Ramos (cell line): ENCODE results near the gene ARHGEF4.

ENCODE experiments used
- in situ Hi-C: fragments of 300-500 bp; cut with MboI; formaldehyde crosslinking; loops from one replicate; pipeline ENCODE4 v1.14.3; 2022; ENCODE audit warnings: low sequenced_read_pairs; ENCODE audit not compliant: unreplicated experiment

Gene ARHGEF4

GRCh38 chr2:131044075-131044756 is 207.5 kb downstream of the ARHGEF4 start:
- in situ Hi-C loops, result no loop called here

GRCh38 chr2:131044757-131045150 is 208.0 kb downstream of the ARHGEF4 start:
- in situ Hi-C loops, result no loop called here

GRCh38 chr2:131045286-131046027 is 208.7 kb downstream of the ARHGEF4 start:
- in situ Hi-C loops, result no loop called here

DNA sequence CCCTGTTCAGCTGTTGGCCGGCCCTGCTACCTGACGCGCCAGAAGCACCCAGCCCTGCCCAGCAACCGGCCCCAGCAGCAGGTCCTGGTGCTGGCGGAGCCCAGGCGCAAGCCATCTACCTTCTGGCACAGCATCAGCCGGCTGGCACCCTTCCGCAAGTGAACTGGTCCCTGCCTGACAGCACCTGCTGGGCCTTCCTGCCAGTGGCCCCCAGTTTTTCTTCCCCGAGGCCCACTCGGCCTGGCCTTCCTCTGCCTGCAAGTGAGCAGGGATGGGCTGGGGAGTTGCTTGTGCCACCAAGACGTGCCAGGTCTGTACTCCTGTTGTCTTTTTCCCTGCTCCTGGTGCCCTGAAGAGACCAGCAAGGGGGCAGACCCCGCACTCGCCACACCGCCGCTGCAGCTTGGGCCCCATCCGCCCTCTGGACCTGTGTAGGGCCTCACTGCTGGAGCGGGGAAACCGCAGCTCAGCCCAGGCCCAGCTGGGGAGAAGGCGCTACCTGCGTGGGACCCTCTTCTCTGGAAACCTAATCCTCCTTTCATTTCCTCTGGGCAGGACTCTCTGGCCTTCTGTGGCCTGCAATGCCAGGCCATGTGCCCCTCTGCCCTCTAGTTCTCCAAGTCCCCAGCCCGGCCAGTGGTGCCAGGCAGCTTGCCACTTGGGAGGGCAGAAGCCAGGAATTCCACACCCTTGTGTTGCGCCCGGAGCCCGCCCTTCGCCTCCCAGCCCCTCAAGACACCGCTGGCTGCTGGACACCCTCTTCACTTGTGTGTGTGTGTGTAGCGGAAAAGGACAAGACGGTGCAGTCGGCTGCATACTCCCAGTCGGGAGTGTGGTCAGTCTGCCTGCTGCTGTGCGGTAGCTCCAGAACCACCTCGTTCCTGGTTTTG is 209.6 kb downstream of the ARHGEF4 start:
- in situ Hi-C loops, result no loop called here

DNA sequence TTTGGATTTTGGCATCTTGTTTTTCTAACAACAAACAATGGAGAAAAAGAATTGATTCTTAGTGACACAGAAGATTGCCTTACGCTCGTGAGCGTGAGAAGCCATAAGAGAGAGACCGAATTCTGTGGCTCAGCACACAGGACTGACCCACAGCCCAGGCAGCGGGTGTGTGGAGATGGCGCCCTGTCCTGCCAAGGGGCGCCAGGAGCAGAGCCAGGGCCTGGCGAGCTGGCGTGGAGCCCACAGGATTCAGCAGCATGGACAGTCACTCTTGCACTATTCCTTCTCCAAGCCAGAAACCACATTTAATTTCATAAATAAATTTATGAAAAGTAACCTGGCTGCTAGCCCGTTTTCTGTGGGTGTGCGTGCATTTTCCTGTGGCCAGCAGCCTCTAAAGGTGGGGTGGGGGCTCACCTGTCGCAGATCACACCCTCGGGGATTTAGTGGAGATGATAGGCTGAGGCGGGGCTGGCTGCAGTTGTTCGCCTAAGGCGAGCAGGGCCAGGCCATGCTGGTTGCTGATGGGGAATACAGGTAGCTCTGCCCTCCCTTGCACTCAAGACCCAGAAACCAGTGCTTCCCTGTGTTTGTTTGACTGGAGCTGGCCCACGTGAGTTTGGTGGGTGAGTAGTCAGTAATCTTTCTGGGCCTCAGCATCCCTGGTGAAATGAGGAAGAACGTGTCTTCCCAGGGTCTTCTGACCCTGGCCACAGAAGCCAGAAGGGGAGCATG is 210.4 kb downstream of the ARHGEF4 start:
- in situ Hi-C loops, result no loop called here

GRCh38 chr2:131047920-131048560 is 211.3 kb downstream of the ARHGEF4 start:
- in situ Hi-C loops, result no loop called here

GRCh38 chr2:131048641-131049040 is 211.9 kb downstream of the ARHGEF4 start:
- in situ Hi-C loops, result no loop called here

DNA sequence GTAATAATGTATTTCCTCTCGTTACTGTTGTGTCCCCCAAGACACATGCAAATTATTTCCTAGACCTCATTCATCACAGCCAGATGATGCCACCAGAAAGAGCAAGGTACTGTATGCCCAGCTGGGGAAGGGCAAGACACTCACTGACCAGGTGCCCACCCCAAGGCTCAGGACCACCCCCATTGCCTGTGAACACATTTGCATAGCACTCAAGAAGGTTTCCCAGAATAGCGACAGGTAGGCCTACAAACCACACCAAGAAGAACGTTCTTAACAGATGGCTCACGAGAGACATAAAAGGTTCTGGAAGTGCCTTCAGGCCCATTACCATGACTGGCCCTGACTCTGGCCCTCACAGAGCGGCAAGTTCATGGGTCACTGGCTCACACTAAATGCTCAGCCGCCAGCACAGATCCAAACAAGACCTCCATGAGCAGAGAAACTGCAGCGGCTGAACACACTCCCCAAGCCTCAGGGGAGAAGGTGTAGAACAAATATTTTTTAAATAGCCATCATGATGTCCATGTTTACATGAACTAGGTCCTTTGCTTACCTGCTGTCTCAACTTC is 212.5 kb downstream of the ARHGEF4 start:
- in situ Hi-C loops, result no loop called here

DNA sequence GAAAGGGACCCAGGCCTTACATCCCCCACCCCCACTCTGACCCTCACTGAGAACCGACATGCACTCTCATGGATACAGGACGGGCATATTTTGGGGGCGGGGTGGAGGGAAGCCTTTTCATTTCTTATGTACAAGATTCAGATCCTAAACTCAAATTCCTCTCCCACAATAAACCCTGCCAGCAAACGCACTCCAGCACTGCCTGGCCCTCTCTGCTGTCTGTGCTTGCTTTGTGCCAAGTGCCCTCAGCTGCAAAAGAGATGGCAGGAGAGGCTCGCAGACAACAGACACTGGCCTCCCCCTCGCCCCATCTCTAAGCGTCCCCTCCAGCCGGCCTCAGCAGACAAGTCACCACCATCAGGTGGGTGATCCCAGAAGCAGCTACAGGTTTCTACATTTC is 214.2 kb downstream of the ARHGEF4 start:
- in situ Hi-C loops, result no loop called here

DNA sequence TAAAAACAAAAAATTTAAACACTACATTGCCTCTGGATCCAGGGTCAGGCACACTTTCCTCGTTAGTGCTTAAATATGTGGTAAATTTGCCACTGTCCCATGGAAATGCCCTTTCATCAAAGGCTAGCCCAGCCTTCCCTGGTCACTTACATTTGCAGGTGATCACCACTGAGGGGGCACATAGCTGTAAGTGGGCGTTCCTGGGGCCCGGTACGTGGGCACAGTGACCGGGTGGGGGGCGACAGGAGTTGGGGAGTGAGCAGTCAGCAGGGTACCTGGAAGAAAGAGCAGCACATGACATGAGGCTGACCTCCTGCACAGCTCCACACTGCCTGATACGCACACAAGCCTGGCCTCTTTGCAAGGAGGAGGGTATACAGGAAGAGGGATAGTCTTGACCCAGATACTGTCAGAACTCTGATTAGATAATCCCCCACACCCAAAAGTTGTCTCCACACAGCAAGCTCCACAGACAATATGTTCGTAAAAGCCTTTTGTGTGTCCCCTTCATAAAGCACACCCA is 216.1 kb downstream of the ARHGEF4 start:
- in situ Hi-C loops, result no loop called here

- in situ Hi-C loops, result no loop called here
These were observed 217.8 kb downstream of the ARHGEF4 start for GRCh38 chr2:131054488-131054887.

DNA sequence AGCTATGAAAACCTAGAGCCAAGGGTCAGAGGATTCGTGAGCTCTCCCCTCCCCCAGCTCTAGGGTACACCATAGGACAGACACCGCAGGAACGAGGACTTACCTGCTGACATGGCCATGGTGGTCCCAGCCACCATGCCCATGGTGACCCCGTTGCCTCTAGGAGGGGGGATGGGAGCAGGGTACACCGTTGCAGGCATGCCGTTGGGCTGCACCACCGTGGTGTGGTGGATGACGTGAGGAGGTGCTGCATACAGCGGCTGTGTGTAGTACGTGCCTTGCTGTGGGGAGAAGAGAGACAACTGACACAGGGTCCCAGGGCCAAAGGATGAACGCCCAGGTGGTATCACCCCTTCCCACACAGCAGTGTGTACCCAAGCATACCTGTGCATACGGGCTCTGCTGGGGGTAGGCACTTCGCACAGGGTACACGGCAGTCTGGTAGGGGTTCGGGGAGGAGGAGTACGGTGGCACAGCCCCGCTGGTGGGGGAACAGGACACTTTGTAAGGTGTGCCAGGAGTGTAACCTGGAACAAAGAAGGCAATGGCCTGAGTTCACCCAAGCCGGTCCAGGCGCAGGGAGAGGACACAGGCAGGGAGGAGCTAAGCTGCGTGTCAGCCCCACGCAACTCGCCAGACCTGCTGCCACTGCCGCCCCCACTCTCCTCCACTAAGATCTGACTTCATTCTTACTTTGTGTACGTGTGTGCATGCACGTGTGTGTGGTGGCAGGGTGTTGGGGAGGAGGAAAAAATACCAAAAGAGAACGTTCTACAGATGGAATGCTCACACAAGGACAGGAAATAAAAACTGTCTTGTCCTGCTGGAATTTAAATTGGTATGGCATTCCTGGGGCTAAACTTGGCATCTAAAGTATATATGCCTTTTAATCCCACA is 218.7 kb downstream of the ARHGEF4 start:
- in situ Hi-C loops, result no loop called here

DNA sequence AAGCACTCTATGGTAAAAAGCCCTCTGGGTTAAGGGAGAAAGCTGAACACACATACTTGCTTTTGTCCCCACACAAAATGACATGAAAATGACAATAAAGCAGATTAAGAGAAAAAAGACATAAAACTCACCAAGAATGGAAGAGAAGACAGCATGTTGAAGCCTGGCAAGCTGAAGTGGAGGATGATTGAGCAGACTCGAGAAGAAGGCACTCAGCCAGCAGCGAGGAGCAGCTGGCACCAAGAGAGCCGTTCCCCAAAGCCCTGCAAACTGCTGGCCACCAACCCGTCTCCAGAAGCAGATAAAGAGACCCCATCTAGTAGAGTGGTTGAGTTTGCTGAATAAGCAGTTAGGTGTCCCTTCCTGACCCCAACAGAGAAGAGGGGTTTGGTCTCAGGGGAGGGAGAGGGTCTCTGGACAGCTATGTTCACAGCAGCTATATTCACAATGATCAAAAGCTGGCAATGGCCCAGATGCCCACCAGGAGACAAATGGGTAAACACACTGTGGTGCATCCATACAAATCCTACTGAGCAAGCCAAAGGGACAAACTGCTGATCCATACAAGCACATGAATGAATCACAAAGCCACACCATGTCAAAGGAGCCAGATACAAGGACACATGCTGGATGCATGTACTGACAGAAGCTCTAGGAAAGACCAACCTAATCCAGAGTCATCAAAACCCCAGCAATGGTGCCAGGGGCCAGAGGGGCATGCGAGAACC is 219.7 kb downstream of the ARHGEF4 start:
- in situ Hi-C loops, result no loop called here

GRCh38 chr2:131056932-131057287 is 220.2 kb downstream of the ARHGEF4 start:
- in situ Hi-C loops, result no loop called here

GRCh38 chr2:131058214-131058843 is 221.6 kb downstream of the ARHGEF4 start:
- in situ Hi-C loops, result no loop called here

- in situ Hi-C loops, result no loop called here
These were observed 222.2 kb downstream of the ARHGEF4 start for GRCh38 chr2:131058920-131059319.
